GM21390 (cell line): ENCODE measurements around the gene FAM236A.
"Not testable (repeated sequence)": the region's sequence is repeated elsewhere in the genome, so short reads cannot be mapped to it uniquely, and the experiment has no call there.

Experiments
- ATAC-seq: cut with Tn5 transposase; IDR thresholded peaks from one replicate; pipeline ENCODE4 v1.9.1; 2021; ENCODE audit not compliant: unreplicated experiment

FAM236A gene

GRCh38 chrX:72937906-72938305, at the start of gene FAM236A:
Gene FAM236A (plus strand): TSS chrX:72938206. CDS start chrX:72938263, 57 bp downstream.
- not testable (repeated sequence) for ATAC-seq

GRCh38 chrX:72889740-72890139, 48.3 kb upstream of the FAM236A start:
- ATAC-seq, result not testable (repeated sequence)

GRCh38 chrX:72912315-72912714, 25.7 kb upstream of the FAM236A start, which contains the start of gene FAM236C:
Gene FAM236C (plus strand): TSS chrX:72912615. CDS start chrX:72912715, 100 bp downstream.
- ATAC-seq, result not testable (repeated sequence)

- not testable (repeated sequence) for ATAC-seq
Measured at GRCh38 chrX:72916096-72916495, 21.9 kb upstream of the FAM236A start.

GRCh38 chrX:72932283-72932682, 5.7 kb upstream of the FAM236A start:
- ATAC-seq, result not testable (repeated sequence)

- not testable (repeated sequence) for ATAC-seq
Measured at GRCh38 chrX:72936455-72936854, 1.6 kb upstream of the FAM236A start.

GRCh38 chrX:72936882-72937455, 1.0 kb upstream of the FAM236A start:
- ATAC-seq, result not testable (repeated sequence)

GRCh38 chrX:72942272-72942671, 4.3 kb downstream of the FAM236A start:
- ATAC-seq, result not testable (repeated sequence)

GRCh38 chrX:72943035-72943818, 5.2 kb downstream of the FAM236A start:
- peak; percentile 73 for ATAC-seq

- ATAC-seq, result peak; percentile 89
Measured at GRCh38 chrX:72943819-72944169, 5.8 kb downstream of the FAM236A start, which contains the start of gene DMRTC1. Gene DMRTC1 (minus strand): TSS chrX:72943837. CDS start chrX:72875694, 68,143 bp downstream.

- ATAC-seq, result not testable (repeated sequence)
Measured at GRCh38 chrX:72959971-72960370, 22.0 kb downstream of the FAM236A start.

GRCh38 chrX:72971859-72972258, 33.9 kb downstream of the FAM236A start:
- not testable (repeated sequence) for ATAC-seq

- not testable (repeated sequence) for ATAC-seq
Measured at GRCh38 chrX:72974885-72975284, 36.9 kb downstream of the FAM236A start.

GRCh38 chrX:72980894-72981469, 43.0 kb downstream of the FAM236A start:
- not testable (repeated sequence) for ATAC-seq
